Neural cell (in vitro differentiated cells): ENCODE data around the gene SETD2. TPM values are rescaled to one million over a fixed set of nuclear protein-coding genes. Genes with fewer than 3 reads are reported as not detected.

Source experiments
- H2AFZ ChIP-seq: fragments of 200-600, 300-800 bp; sonication (generic), shearing (Covaris generic); 2 replicates; pipeline ENCODE4 v1.6.0; 2014; ENCODE audit warnings: low read depth, mild to moderate bottlenecking, antibody characterized with exemption, low read length, moderate library complexity
- H3F3A ChIP-seq: fragments of 200-600 bp; shearing (Covaris generic); 2 replicates; pipeline ENCODE4 v1.6.1; 2016; ENCODE audit warnings: mild to moderate bottlenecking, moderate library complexity, mixed read lengths, antibody characterized with exemption, low read length; ENCODE audit not compliant: insufficient read depth, poor library complexity, severe bottlenecking
- H3K27ac ChIP-seq: fragments of 200-600, 300-800 bp; sonication (generic), shearing (Covaris generic); 2 replicates; pipeline ENCODE4 v1.5.1; 2014; ENCODE audit warnings: mild to moderate bottlenecking, low read length, moderate library complexity
- H3K27me3 ChIP-seq: fragments of 300-800, 200-600 bp; sonication (generic), shearing (Covaris generic); 2 replicates; pipeline ENCODE4 v1.6.0; 2014; ENCODE audit warnings: mild to moderate bottlenecking, low read depth, low read length, moderate library complexity; ENCODE audit not compliant: insufficient read depth
- H3K36me3 ChIP-seq: fragments of 300-800, 200-600 bp; sonication (generic), shearing (Covaris generic); 2 replicates; pipeline ENCODE4 v1.5.1; 2014; ENCODE audit warnings: mild to moderate bottlenecking, antibody characterized with exemption, low read length, moderate library complexity; ENCODE audit not compliant: insufficient read depth
- H3K4me2 ChIP-seq: fragments of 300-800, 200-600 bp; sonication (generic), shearing (Covaris generic); 2 replicates; pipeline ENCODE4 v1.6.0; 2014; ENCODE audit warnings: mild to moderate bottlenecking, low read length
- H3K4me3 ChIP-seq: fragments of 300-800, 200-600 bp; sonication (generic), shearing (Covaris generic); 2 replicates; pipeline ENCODE4 v1.5.1; 2014; ENCODE audit warnings: mild to moderate bottlenecking, low read length, moderate library complexity
- H3K79me2 ChIP-seq: fragments of 200-600 bp; shearing (Covaris generic); replicated peaks from 2 replicates; pipeline ENCODE4 v1.6.0; 2014; ENCODE audit warnings: mild to moderate bottlenecking, low read length, moderate library complexity; ENCODE audit not compliant: insufficient read depth
- H3K9ac ChIP-seq: fragments of 300-800, 200-600 bp; sonication (generic), shearing (Covaris generic); 2 replicates; pipeline ENCODE4 v1.6.1; 2016; ENCODE audit warnings: mild to moderate bottlenecking, low read length, mixed read lengths
- H3K9me2 ChIP-seq: fragments of 200-600 bp; shearing (Covaris generic); 2 replicates; pipeline ENCODE4 v1.6.1; 2016; ENCODE audit warnings: mild to moderate bottlenecking, low read length, mixed read lengths; ENCODE audit not compliant: insufficient read depth
- H3K9me3 ChIP-seq: fragments of 200-600, 300-800 bp; sonication (generic), shearing (Covaris generic); 2 replicates; pipeline ENCODE4 v1.6.1; 2016; ENCODE audit warnings: mild to moderate bottlenecking, mixed run types, low read length, moderate library complexity, mixed read lengths
- H4K20me1 ChIP-seq: fragments of 200-600 bp; shearing (Covaris generic); 2 replicates; pipeline ENCODE4 v1.6.1; 2016; ENCODE audit warnings: mild to moderate bottlenecking, mixed run types; ENCODE audit not compliant: insufficient read depth
- EP300 ChIP-seq: fragments of 450-650 bp; conservative IDR thresholded peaks from 2 replicates; pipeline ENCODE4 v1.6.1; 2014; ENCODE audit warnings: antibody characterized with exemption, mild to moderate bottlenecking, moderate library complexity; ENCODE audit not compliant: poor library complexity, severe bottlenecking
- MXI1 ChIP-seq: fragments of 450-650 bp; conservative IDR thresholded peaks from 2 replicates; pipeline ENCODE4 v1.6.1; 2014; ENCODE audit warnings: antibody characterized with exemption, mild to moderate bottlenecking; ENCODE audit not compliant: poor library complexity, severe bottlenecking
- POLR2AphosphoS5 ChIP-seq: IDR thresholded peaks from 2 replicates; pipeline ENCODE4 v1.6.1; 2012
- SMC3 ChIP-seq: fragments of 450-650 bp; conservative IDR thresholded peaks from 2 replicates; pipeline ENCODE4 v1.6.1; 2014; ENCODE audit warnings: antibody characterized with exemption, mild to moderate bottlenecking, moderate library complexity; ENCODE audit not compliant: poor library complexity
- TAF1 ChIP-seq: IDR thresholded peaks from 2 replicates; pipeline ENCODE4 v1.6.1; 2012; ENCODE audit warnings: low read depth
- polyA minus RNA-seq: library from RNA; depleted of rRNA, polyadenylated mRNA; stranded (reverse); fragments of >200 nt; gene quantifications from 2 replicates; pipeline ENCODE4 v1.2.3, GENCODE V29; 2014
- polyA plus RNA-seq: library from polyadenylated mRNA; depleted of rRNA; stranded (reverse); fragments of >200 nt; gene quantifications from 2 replicates; pipeline ENCODE4 v1.2.3, GENCODE V29; 2014
- TF ChIP-seq, protein P1 (sequence below): fragments of 450-650 bp; IDR thresholded peaks from 2 replicates; pipeline ENCODE4 v1.5.1; 2014; ENCODE audit warnings: antibody characterized with exemption, mild to moderate bottlenecking, moderate library complexity; ENCODE audit not compliant: poor library complexity, severe bottlenecking
- TF ChIP-seq, protein P2 (sequence below): IDR thresholded peaks from 2 replicates; pipeline ENCODE4 v1.6.1; 2012; ENCODE audit warnings: borderline replicate concordance

The SETD2 gene, protein sequence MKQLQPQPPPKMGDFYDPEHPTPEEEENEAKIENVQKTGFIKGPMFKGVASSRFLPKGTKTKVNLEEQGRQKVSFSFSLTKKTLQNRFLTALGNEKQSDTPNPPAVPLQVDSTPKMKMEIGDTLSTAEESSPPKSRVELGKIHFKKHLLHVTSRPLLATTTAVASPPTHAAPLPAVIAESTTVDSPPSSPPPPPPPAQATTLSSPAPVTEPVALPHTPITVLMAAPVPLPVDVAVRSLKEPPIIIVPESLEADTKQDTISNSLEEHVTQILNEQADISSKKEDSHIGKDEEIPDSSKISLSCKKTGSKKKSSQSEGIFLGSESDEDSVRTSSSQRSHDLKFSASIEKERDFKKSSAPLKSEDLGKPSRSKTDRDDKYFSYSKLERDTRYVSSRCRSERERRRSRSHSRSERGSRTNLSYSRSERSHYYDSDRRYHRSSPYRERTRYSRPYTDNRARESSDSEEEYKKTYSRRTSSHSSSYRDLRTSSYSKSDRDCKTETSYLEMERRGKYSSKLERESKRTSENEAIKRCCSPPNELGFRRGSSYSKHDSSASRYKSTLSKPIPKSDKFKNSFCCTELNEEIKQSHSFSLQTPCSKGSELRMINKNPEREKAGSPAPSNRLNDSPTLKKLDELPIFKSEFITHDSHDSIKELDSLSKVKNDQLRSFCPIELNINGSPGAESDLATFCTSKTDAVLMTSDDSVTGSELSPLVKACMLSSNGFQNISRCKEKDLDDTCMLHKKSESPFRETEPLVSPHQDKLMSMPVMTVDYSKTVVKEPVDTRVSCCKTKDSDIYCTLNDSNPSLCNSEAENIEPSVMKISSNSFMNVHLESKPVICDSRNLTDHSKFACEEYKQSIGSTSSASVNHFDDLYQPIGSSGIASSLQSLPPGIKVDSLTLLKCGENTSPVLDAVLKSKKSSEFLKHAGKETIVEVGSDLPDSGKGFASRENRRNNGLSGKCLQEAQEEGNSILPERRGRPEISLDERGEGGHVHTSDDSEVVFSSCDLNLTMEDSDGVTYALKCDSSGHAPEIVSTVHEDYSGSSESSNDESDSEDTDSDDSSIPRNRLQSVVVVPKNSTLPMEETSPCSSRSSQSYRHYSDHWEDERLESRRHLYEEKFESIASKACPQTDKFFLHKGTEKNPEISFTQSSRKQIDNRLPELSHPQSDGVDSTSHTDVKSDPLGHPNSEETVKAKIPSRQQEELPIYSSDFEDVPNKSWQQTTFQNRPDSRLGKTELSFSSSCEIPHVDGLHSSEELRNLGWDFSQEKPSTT (N-terminal part only)
- polyA plus RNA-seq (18.0 and 18.4 TPM in 2 replicates), polyA minus RNA-seq (88.6 and 102 TPM in 2 replicates)

DNA sequence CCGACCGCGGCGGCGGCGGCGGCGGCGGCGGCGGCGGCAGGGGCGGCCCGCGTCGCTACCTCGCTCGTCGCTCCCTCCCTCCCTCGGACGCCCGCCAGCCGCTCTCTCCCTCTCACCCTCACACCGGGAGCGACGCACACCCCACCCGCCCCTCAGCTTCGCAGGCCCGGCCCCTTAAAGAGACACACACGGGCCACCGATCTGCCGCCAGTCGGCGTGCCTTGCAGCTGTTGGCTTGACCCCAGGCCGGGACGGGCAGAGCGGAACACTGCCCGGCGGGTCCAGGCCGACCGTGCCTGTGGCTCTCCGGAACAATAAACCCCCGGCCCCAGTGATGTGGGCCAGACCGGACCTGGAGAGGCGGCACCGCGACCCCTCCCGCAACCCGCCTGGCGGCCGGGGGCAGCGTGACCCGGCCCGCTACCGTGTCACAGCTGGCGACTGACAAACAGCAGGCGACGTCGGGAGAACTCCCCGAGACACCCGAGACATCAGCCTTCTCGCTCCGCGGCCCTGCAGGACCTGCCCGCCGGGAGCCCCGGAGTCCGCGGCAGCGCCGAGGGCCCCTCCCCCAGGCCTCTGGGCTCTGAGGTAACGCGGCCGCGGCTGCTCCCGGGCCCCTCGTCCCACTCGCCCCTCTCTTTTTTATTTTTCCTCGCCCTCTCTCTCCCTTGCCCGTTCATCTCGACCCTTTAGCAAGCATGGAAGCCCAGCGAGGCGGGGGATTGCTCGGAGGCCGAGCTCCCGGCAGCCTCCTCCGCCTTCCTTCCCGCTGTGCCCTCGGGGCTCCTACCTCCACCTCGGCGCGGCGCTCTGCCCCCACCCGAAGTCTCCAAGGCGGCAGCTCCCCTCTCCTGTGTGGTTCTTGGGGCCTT lies at the start of gene SETD2:
Gene SETD2 (minus strand): TSS at position 107 of the 875 bp plus-strand sequence. CDS start 189 bp downstream, outside the sequence.
- H3K4me3 ChIP-seq = peak within 1 kb of the TSS; percentile 99
- peaks cover 64% of the 10 kb centered on the region for H3K79me2 ChIP-seq
- H2AFZ ChIP-seq = peak within 1 kb of the TSS; percentile 91
- peaks cover 3% of the 10 kb centered on the region for H3F3A ChIP-seq
- H3K9me3 ChIP-seq = no peaks in the 10 kb centered on the region
- H3K27me3 ChIP-seq = no peaks in the 10 kb centered on the region
- H3K9ac ChIP-seq = peak within 1 kb of the TSS; percentile 92
- H3K27ac ChIP-seq = peak within 1 kb of the TSS; percentile 94
- no peaks in the 10 kb centered on the region for H3K9me2 ChIP-seq
- H4K20me1 ChIP-seq = peaks cover 12% of the 10 kb centered on the region
- no peaks in the 10 kb centered on the region for H3K36me3 ChIP-seq
- H3K4me2 ChIP-seq = peak within 1 kb of the TSS; percentile 90
- TF ChIP-seq MXI1 (peak; percentile 75), TAF1 (peak; percentile 39), EP300 (no peak), POLR2AphosphoS5 (peak; percentile 79), SMC3 (no peak)
- TF ChIP-seq, protein P1, sequence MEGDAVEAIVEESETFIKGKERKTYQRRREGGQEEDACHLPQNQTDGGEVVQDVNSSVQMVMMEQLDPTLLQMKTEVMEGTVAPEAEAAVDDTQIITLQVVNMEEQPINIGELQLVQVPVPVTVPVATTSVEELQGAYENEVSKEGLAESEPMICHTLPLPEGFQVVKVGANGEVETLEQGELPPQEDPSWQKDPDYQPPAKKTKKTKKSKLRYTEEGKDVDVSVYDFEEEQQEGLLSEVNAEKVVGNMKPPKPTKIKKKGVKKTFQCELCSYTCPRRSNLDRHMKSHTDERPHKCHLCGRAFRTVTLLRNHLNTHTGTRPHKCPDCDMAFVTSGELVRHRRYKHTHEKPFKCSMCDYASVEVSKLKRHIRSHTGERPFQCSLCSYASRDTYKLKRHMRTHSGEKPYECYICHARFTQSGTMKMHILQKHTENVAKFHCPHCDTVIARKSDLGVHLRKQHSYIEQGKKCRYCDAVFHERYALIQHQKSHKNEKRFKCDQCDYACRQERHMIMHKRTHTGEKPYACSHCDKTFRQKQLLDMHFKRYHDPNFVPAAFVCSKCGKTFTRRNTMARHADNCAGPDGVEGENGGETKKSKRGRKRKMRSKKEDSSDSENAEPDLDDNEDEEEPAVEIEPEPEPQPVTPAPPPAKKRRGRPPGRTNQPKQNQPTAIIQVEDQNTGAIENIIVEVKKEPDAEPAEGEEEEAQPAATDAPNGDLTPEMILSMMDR = peak; percentile 47
- TF ChIP-seq, protein P2, sequence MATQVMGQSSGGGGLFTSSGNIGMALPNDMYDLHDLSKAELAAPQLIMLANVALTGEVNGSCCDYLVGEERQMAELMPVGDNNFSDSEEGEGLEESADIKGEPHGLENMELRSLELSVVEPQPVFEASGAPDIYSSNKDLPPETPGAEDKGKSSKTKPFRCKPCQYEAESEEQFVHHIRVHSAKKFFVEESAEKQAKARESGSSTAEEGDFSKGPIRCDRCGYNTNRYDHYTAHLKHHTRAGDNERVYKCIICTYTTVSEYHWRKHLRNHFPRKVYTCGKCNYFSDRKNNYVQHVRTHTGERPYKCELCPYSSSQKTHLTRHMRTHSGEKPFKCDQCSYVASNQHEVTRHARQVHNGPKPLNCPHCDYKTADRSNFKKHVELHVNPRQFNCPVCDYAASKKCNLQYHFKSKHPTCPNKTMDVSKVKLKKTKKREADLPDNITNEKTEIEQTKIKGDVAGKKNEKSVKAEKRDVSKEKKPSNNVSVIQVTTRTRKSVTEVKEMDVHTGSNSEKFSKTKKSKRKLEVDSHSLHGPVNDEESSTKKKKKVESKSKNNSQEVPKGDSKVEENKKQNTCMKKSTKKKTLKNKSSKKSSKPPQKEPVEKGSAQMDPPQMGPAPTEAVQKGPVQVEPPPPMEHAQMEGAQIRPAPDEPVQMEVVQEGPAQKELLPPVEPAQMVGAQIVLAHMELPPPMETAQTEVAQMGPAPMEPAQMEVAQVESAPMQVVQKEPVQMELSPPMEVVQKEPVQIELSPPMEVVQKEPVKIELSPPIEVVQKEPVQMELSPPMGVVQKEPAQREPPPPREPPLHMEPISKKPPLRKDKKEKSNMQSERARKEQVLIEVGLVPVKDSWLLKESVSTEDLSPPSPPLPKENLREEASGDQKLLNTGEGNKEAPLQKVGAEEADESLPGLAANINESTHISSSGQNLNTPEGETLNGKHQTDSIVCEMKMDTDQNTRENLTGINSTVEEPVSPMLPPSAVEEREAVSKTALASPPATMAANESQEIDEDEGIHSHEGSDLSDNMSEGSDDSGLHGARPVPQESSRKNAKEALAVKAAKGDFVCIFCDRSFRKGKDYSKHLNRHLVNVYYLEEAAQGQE = peak; percentile 75
